GM13977 (cell line): ENCODE measurements around the gene GDPD5.

Source experiments
- DNase-seq: peaks from one replicate; pipeline ENCODE4 v3.0.0; 2012; ENCODE audit warnings: low spot score
- CTCF ChIP-seq: IDR thresholded peaks from 2 replicates; pipeline ENCODE4 v1.5.1; 2012; ENCODE audit warnings: mild to moderate bottlenecking, control low read depth; ENCODE audit not compliant: insufficient read depth; ENCODE audit errors: extremely low read depth, missing control alignments
- in situ Hi-C: fragments of 300-500 bp; cut with MboI; formaldehyde crosslinking; loops from one replicate; pipeline ENCODE4 v1.12.0; 2022; ENCODE audit warnings: low sequenced_read_pairs, low pct_unique_long_range_greater_than_20kb, mixed read lengths, inconsistent platforms; ENCODE audit not compliant: unreplicated experiment

Gene GDPD5

GRCh38 chr11:75456596-75457183, 69.1 kb downstream of the GDPD5 start:
- in situ Hi-C loops = no loop called here
- no peak for DNase-seq

GRCh38 chr11:75454987-75455386, 70.8 kb downstream of the GDPD5 start:
- DNase-seq = no peak
- in situ Hi-C loops = no loop called here
- TF ChIP-seq CTCF = no peak

More at GRCh38 chr11:75456596-75457183, 69.1 kb downstream of the GDPD5 start:
- no peak for TF ChIP-seq CTCF

- DNase-seq = no peak
- in situ Hi-C loops = no loop called here
- no peak for TF ChIP-seq CTCF
Measured at GRCh38 chr11:75453916-75454655, 71.7 kb downstream of the GDPD5 start.

GRCh38 chr11:75450826-75451821, 74.6 kb downstream of the GDPD5 start:
- in situ Hi-C loops = no loop called here
- peak; percentile 48 for DNase-seq
- TF ChIP-seq CTCF = peak; percentile 61

- in situ Hi-C loops = no loop called here
- TF ChIP-seq CTCF = no peak
- DNase-seq = no peak
Measured at GRCh38 chr11:75450236-75450635, 75.5 kb downstream of the GDPD5 start.

GRCh38 chr11:75449776-75450175, 76.0 kb downstream of the GDPD5 start:
- DNase-seq = no peak
- no peak for TF ChIP-seq CTCF
- in situ Hi-C loops = loop anchor here (5.0 kb wide), 1 partner anchor 83 kb away; no protein-coding TSS in a partner anchor
